GM23338 (cell line): Measurements from ENCODE around the gene MED13L. TPM values are rescaled to one million over a fixed set of nuclear protein-coding genes. Genes with fewer than 3 reads are reported as not detected.

Experiments used
- ATAC-seq: fragments of 200-7000 bp; cut with Tn5 transposase; 3 replicates; pipeline ENCODE4 v1.9.1; 2020
- DNase-seq: peaks from one replicate; pipeline ENCODE4 v3.0.0-alpha.2; 2015; ENCODE audit warnings: low spot score
- H2AFZ ChIP-seq: fragments of 200-600 bp; sonication (generic); 2 replicates; pipeline ENCODE4 v1.8.0; 2016; ENCODE audit warnings: antibody characterized with exemption, mild to moderate bottlenecking, moderate library complexity
- H3F3A ChIP-seq: fragments of 200-600 bp; sonication (generic); replicated peaks from 2 replicates; pipeline ENCODE4 v1.8.0; 2017; ENCODE audit warnings: antibody characterized with exemption, mixed run types, low read depth
- H3K27ac ChIP-seq: fragments of 200-600 bp; sonication (generic); 2 replicates; pipeline ENCODE4 v1.6.1; 2016; ENCODE audit warnings: low read depth
- H3K27me3 ChIP-seq: fragments of 200-600 bp; sonication (generic); 2 replicates; pipeline ENCODE4 v1.8.0; 2016; ENCODE audit warnings: mild to moderate bottlenecking, mixed run types, moderate library complexity; ENCODE audit not compliant: insufficient read depth
- H3K36me3 ChIP-seq: fragments of 200-600 bp; sonication (generic); 2 replicates; pipeline ENCODE4 v1.8.0; 2016; ENCODE audit warnings: mild to moderate bottlenecking; ENCODE audit not compliant: insufficient read depth
- H3K4me1 ChIP-seq: fragments of 200-600 bp; sonication (generic); 2 replicates; pipeline ENCODE4 v1.8.0; 2016; ENCODE audit warnings: mild to moderate bottlenecking, moderate library complexity; ENCODE audit not compliant: insufficient read depth
- H3K4me2 ChIP-seq: fragments of 200-600 bp; sonication (generic); 2 replicates; pipeline ENCODE4 v1.7.1; 2017; ENCODE audit warnings: mixed run types
- H3K4me3 ChIP-seq: fragments of 200-600 bp; sonication (generic); 2 replicates; pipeline ENCODE4 v1.6.1; 2016; ENCODE audit warnings: mixed run types
- H3K79me2 ChIP-seq: fragments of 200-600 bp; sonication (generic); replicated peaks from 2 replicates; pipeline ENCODE4 v1.8.0; 2017; ENCODE audit warnings: mild to moderate bottlenecking; ENCODE audit not compliant: insufficient read depth
- H3K9me2 ChIP-seq: fragments of 200-600 bp; sonication (generic); 2 replicates; pipeline ENCODE4 v1.8.0; 2017; ENCODE audit not compliant: insufficient read depth
- H4K20me1 ChIP-seq: fragments of 200-600 bp; sonication (generic); replicated peaks from 2 replicates; pipeline ENCODE4 v1.8.0; 2017; ENCODE audit warnings: mild to moderate bottlenecking; ENCODE audit not compliant: insufficient read depth
- H3K27ac Mint-ChIP-seq: 2 replicates; pipeline ENCODE4 v1.8.0; 2020; ENCODE audit warnings: inconsistent platforms, mild to moderate bottlenecking, moderate library complexity, mixed read lengths
- H3K27me3 Mint-ChIP-seq: 3 replicates; pipeline ENCODE4 v1.8.0; 2022; ENCODE audit warnings: low read depth, mild to moderate bottlenecking, moderate library complexity, mixed read lengths, inconsistent platforms; ENCODE audit not compliant: insufficient read depth, poor library complexity
- H3K36me3 Mint-ChIP-seq: 3 replicates; pipeline ENCODE4 v1.8.0; 2021; ENCODE audit warnings: low read depth, mild to moderate bottlenecking, inconsistent platforms, moderate library complexity, mixed read lengths
- H3K4me1 Mint-ChIP-seq: 3 replicates; pipeline ENCODE4 v1.8.0; 2020; ENCODE audit warnings: mild to moderate bottlenecking, inconsistent platforms, mixed read lengths
- H3K4me3 Mint-ChIP-seq: 3 replicates; pipeline ENCODE4 v1.8.0; 2021; ENCODE audit warnings: moderate library complexity, mild to moderate bottlenecking, inconsistent platforms, mixed read lengths
- H3K9me3 Mint-ChIP-seq: 3 replicates; pipeline ENCODE4 v1.8.0; 2020; ENCODE audit warnings: moderate library complexity, mild to moderate bottlenecking, inconsistent platforms, mixed read lengths
- CREB1 ChIP-seq: fragments of 250-450 bp; sonication (Bioruptor Pico); IDR thresholded peaks from 2 replicates; pipeline ENCODE4 v1.5.0; 2020; ENCODE audit warnings: low read depth, mild to moderate bottlenecking, moderate library complexity
- EZH2phosphoT487 ChIP-seq: fragments of 200-600 bp; sonication (generic); IDR thresholded peaks from one replicate; pipeline ENCODE4 v1.8.1; 2018; ENCODE audit warnings: antibody characterized with exemption; ENCODE audit not compliant: unreplicated experiment
- JUNB ChIP-seq: IDR thresholded peaks from one replicate; pipeline ENCODE4 v1.6.1; 2016; ENCODE audit warnings: antibody characterized with exemption; ENCODE audit not compliant: unreplicated experiment
- NANOG ChIP-seq: IDR thresholded peaks from 2 replicates; pipeline ENCODE4 v1.6.1; 2016; ENCODE audit warnings: antibody characterized with exemption, borderline replicate concordance
- STAT1 ChIP-seq: IDR thresholded peaks from one replicate; pipeline ENCODE4 v1.6.1; 2016; ENCODE audit warnings: antibody characterized with exemption; ENCODE audit not compliant: unreplicated experiment
- ZNF331 ChIP-seq: fragments of 250-450 bp; sonication (Bioruptor Pico); IDR thresholded peaks from 2 replicates; pipeline ENCODE4 v1.5.0; 2020; ENCODE audit warnings: low read depth, mild to moderate bottlenecking, moderate library complexity
- polyA plus RNA-seq: library from polyadenylated mRNA; unstranded; fragments of >200 nt; fragmentation: Nextera tagmentation; extraction: Ambion mirVana; gene quantifications from 2 replicates; pipeline ENCODE4 v1.2.1, GENCODE V29; 2016
- total RNA-seq: library from RNA; depleted of rRNA; stranded (reverse); fragments of >200 nt; shearing (Covaris generic); gene quantifications from 2 replicates; pipeline ENCODE4 v1.2.3, GENCODE V29; 2014
- TF ChIP-seq, protein P1 (sequence below): IDR thresholded peaks from 2 replicates; pipeline ENCODE4 v1.6.1; 2016; ENCODE audit warnings: antibody characterized with exemption
- TF ChIP-seq, protein P2 (sequence below): fragments of 250-450 bp; sonication (Bioruptor Pico); IDR thresholded peaks from 2 replicates; pipeline ENCODE4 v1.5.0; 2020; ENCODE audit warnings: mild to moderate bottlenecking, moderate library complexity
- TF ChIP-seq, protein P3 (sequence below): IDR thresholded peaks from one replicate; pipeline ENCODE4 v1.6.1; 2018; ENCODE audit warnings: antibody characterized with exemption; ENCODE audit not compliant: unreplicated experiment

The MED13L gene
- total and polyA plus RNA-seq, 2 experiments from 2014 or later, result 20.9 to 73.6 TPM

DNA sequence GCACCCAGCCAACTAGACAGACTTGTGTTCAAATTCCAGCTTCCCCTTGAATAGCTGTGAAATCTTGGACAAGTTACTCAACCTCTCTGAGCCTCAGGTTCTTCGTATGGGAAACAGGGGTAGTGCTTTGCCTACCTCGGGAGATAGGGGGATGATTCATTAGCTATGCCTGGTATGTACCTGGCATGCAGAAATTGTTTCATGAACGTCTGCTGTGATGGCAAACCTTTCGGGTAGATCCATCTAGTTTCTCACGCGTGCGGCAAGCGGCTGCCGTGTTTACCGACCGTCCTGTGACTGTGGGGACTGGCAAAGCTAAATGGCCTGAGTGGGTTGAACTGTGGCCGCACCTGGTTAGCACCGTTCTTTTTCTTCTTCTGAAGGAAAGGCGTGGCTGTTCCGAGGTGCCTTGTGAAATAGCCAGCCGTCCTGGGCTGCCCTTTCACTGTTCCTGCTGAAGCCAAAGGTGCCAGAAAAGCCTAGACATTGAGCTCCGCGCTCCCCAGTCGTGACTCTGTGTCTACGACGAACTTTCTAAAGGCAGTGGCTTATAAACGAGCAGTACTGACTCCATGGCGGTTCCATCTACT, 40.6 kb upstream of the MED13L start:
- Mint-ChIP-seq H3K4me1 (peaks cover 6% of the 10 kb centered on the region), H3K27ac (no peak overlapping the region), H3K4me3 (no peak overlapping the region), H3K27me3 (peaks cover 4% of the 10 kb centered on the region), H3K9me3 (no peaks in the 10 kb centered on the region), H3K36me3 (no peaks in the 10 kb centered on the region)
- no peaks in the 10 kb centered on the region for H3K36me3 ChIP-seq
- no peaks in the 10 kb centered on the region for H3F3A ChIP-seq
- H2AFZ ChIP-seq, result peak overlapping the region; percentile 80; the same call in 1 of the 2 replicates
- H3K27me3 ChIP-seq, result no peaks in the 10 kb centered on the region
- no peak overlapping the region for H3K27ac ChIP-seq
- DNase-seq (no peak), ATAC-seq (no peak)
- no peak overlapping the region for H3K4me2 ChIP-seq
- H3K9me2 ChIP-seq, result no peaks in the 10 kb centered on the region
- no peak overlapping the region for H3K4me3 ChIP-seq
- no peaks in the 10 kb centered on the region for H3K79me2 ChIP-seq
- TF ChIP-seq EZH2phosphoT487 (no peak), STAT1 (no peak), JUNB (no peak), NANOG (no peak), CREB1 (no peak), ZNF331 (CRISPR knock-in tag) (no peak)
- TF ChIP-seq, protein P1, sequence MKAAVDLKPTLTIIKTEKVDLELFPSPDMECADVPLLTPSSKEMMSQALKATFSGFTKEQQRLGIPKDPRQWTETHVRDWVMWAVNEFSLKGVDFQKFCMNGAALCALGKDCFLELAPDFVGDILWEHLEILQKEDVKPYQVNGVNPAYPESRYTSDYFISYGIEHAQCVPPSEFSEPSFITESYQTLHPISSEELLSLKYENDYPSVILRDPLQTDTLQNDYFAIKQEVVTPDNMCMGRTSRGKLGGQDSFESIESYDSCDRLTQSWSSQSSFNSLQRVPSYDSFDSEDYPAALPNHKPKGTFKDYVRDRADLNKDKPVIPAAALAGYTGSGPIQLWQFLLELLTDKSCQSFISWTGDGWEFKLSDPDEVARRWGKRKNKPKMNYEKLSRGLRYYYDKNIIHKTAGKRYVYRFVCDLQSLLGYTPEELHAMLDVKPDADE, result no peak
- TF ChIP-seq, protein P2, sequence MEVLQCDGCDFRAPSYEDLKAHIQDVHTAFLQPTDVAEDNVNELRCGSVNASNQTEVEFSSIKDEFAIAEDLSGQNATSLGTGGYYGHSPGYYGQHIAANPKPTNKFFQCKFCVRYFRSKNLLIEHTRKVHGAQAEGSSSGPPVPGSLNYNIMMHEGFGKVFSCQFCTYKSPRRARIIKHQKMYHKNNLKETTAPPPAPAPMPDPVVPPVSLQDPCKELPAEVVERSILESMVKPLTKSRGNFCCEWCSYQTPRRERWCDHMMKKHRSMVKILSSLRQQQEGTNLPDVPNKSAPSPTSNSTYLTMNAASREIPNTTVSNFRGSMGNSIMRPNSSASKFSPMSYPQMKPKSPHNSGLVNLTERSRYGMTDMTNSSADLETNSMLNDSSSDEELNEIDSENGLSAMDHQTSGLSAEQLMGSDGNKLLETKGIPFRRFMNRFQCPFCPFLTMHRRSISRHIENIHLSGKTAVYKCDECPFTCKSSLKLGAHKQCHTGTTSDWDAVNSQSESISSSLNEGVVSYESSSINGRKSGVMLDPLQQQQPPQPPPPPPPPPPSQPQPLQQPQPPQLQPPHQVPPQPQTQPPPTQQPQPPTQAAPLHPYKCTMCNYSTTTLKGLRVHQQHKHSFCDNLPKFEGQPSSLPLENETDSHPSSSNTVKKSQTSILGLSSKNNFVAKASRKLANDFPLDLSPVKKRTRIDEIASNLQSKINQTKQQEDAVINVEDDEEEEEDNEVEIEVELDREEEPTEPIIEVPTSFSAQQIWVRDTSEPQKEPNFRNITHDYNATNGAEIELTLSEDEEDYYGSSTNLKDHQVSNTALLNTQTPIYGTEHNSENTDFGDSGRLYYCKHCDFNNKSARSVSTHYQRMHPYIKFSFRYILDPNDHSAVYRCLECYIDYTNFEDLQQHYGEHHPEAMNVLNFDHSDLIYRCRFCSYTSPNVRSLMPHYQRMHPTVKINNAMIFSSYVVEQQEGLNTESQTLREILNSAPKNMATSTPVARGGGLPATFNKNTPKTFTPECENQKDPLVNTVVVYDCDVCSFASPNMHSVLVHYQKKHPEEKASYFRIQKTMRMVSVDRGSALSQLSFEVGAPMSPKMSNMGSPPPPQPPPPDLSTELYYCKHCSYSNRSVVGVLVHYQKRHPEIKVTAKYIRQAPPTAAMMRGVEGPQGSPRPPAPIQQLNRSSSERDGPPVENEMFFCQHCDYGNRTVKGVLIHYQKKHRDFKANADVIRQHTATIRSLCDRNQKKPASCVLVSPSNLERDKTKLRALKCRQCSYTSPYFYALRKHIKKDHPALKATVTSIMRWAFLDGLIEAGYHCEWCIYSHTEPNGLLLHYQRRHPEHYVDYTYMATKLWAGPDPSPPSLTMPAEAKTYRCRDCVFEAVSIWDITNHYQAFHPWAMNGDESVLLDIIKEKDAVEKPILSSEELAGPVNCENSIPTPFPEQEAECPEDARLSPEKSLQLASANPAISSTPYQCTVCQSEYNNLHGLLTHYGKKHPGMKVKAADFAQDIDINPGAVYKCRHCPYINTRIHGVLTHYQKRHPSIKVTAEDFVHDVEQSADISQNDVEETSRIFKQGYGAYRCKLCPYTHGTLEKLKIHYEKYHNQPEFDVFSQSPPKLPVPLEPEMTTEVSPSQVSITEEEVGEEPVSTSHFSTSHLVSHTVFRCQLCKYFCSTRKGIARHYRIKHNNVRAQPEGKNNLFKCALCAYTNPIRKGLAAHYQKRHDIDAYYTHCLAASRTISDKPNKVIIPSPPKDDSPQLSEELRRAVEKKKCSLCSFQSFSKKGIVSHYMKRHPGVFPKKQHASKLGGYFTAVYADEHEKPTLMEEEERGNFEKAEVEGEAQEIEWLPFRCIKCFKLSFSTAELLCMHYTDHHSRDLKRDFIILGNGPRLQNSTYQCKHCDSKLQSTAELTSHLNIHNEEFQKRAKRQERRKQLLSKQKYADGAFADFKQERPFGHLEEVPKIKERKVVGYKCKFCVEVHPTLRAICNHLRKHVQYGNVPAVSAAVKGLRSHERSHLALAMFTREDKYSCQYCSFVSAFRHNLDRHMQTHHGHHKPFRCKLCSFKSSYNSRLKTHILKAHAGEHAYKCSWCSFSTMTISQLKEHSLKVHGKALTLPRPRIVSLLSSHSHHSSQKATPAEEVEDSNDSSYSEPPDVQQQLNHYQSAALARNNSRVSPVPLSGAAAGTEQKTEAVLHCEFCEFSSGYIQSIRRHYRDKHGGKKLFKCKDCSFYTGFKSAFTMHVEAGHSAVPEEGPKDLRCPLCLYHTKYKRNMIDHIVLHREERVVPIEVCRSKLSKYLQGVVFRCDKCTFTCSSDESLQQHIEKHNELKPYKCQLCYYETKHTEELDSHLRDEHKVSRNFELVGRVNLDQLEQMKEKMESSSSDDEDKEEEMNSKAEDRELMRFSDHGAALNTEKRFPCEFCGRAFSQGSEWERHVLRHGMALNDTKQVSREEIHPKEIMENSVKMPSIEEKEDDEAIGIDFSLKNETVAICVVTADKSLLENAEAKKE (CRISPR knock-in tag), result no peak
- TF ChIP-seq, protein P3, sequence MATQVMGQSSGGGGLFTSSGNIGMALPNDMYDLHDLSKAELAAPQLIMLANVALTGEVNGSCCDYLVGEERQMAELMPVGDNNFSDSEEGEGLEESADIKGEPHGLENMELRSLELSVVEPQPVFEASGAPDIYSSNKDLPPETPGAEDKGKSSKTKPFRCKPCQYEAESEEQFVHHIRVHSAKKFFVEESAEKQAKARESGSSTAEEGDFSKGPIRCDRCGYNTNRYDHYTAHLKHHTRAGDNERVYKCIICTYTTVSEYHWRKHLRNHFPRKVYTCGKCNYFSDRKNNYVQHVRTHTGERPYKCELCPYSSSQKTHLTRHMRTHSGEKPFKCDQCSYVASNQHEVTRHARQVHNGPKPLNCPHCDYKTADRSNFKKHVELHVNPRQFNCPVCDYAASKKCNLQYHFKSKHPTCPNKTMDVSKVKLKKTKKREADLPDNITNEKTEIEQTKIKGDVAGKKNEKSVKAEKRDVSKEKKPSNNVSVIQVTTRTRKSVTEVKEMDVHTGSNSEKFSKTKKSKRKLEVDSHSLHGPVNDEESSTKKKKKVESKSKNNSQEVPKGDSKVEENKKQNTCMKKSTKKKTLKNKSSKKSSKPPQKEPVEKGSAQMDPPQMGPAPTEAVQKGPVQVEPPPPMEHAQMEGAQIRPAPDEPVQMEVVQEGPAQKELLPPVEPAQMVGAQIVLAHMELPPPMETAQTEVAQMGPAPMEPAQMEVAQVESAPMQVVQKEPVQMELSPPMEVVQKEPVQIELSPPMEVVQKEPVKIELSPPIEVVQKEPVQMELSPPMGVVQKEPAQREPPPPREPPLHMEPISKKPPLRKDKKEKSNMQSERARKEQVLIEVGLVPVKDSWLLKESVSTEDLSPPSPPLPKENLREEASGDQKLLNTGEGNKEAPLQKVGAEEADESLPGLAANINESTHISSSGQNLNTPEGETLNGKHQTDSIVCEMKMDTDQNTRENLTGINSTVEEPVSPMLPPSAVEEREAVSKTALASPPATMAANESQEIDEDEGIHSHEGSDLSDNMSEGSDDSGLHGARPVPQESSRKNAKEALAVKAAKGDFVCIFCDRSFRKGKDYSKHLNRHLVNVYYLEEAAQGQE, result no peak
- no peaks in the 10 kb centered on the region for H3K4me1 ChIP-seq
- no peaks in the 10 kb centered on the region for H4K20me1 ChIP-seq
